H1 (cell line): Measurements from ENCODE around the gene RORB. TPM values are rescaled to one million over a fixed set of nuclear protein-coding genes. Genes with fewer than 3 reads are reported as not detected.

Experiments used
- CTCF ChIA-PET: fragments of 300-600 bp; sonication (Branson Sonifier 250); formaldehyde crosslinking; loops from one replicate; lab custom pipeline; 2021; ENCODE audit not compliant: partially characterized antibody; lab: Charles Lee
- POLR2A ChIA-PET: fragments of 300-600 bp; sonication (Branson Sonifier 250); formaldehyde crosslinking; loops from one replicate; lab custom pipeline; 2021; ENCODE audit warnings: inconsistent platforms; ENCODE audit not compliant: partially characterized antibody; lab: Charles Lee
- DNase-seq, 2 experiments: peaks; one replicate each; pipeline versions ENCODE4 v3.0.0 to v3.0.0-alpha.2; 2010 to 2022; ENCODE audit warnings: low spot score in 2 of 2, low read depth in 1 of 2, mixed read lengths in 1 of 2
- FAIRE-seq: peaks from 2 replicates; lab custom pipeline; 2011; peaks lifted over from hg19 to GRCh38; lab: Jason Lieb, UNC
- H2AFZ ChIP-seq: 2 replicates; pipeline ENCODE4 v1.8.1; 2012; ENCODE audit warnings: low read length, inconsistent platforms
- H2AK5ac ChIP-seq: 2 replicates; pipeline ENCODE4 v1.6.1; 2013; ENCODE audit warnings: low read depth, low read length
- H2BK120ac ChIP-seq: replicated peaks from 2 replicates; pipeline ENCODE3; 2013; ENCODE audit warnings: low read depth, low read length, inconsistent platforms
- H2BK12ac ChIP-seq: 2 replicates; pipeline ENCODE4 v1.6.1; 2013; ENCODE audit warnings: low read depth, low read length
- H2BK15ac ChIP-seq: 2 replicates; pipeline ENCODE4 v1.6.1; 2013; ENCODE audit warnings: low read length
- H2BK20ac ChIP-seq: 2 replicates; pipeline ENCODE4 v1.6.1; 2013; ENCODE audit warnings: low read length
- H2BK5ac ChIP-seq: 2 replicates; pipeline ENCODE4 v1.6.1; 2013; ENCODE audit warnings: low read depth, low read length
- H3K14ac ChIP-seq: 2 replicates; pipeline ENCODE4 v1.6.1; 2013; ENCODE audit warnings: inconsistent platforms; ENCODE audit not compliant: insufficient read length
- H3K18ac ChIP-seq: 2 replicates; pipeline ENCODE4 v1.6.1; 2013; ENCODE audit warnings: low read length; ENCODE audit errors: extremely low read depth
- H3K23ac ChIP-seq: 2 replicates; pipeline ENCODE4 v1.6.1; 2013; ENCODE audit warnings: inconsistent platforms; ENCODE audit not compliant: insufficient read length
- H3K23me2 ChIP-seq: 2 replicates; pipeline ENCODE4 v1.6.1; 2013; ENCODE audit warnings: low read depth, low read length
- H3K27ac ChIP-seq: 2 replicates; pipeline ENCODE4 v1.6.1; 2011; ENCODE audit warnings: low read depth, low read length, inconsistent platforms
- H3K27me3 ChIP-seq, 4 experiments: replicated peaks in 1 of 4; 1 replicate in 1 of 4; 2 replicates in 3 of 4; pipeline versions ENCODE4 v1.6.1 to v1.8.1; 2011 to 2013; ENCODE audit warnings: low read length in 3 of 4, mild to moderate bottlenecking in 3 of 4, inconsistent platforms in 2 of 4, mixed read lengths in 2 of 4, moderate library complexity in 1 of 4; ENCODE audit not compliant: control insufficient read depth in 3 of 4, insufficient read depth in 3 of 4; ENCODE audit errors: extremely low read depth in 1 of 4
- H3K36me3 ChIP-seq, 4 experiments: 2 replicates each; pipeline versions ENCODE4 v1.6.1 to v1.8.1; 2011 to 2013; ENCODE audit warnings: mild to moderate bottlenecking in 4 of 4, low read length in 3 of 4, moderate library complexity in 2 of 4, control low read depth in 1 of 4, inconsistent platforms in 1 of 4; ENCODE audit not compliant: insufficient read depth in 4 of 4, control insufficient read depth in 2 of 4
- H3K4ac ChIP-seq: replicated peaks from 2 replicates; pipeline ENCODE3; 2013; ENCODE audit warnings: low read length, low read depth, mixed read lengths, inconsistent platforms; ENCODE audit not compliant: insufficient read length
- H3K4me1 ChIP-seq, 4 experiments: replicated peaks in 1 of 4; 1 replicate in 1 of 4; 2 replicates in 3 of 4; pipeline versions ENCODE4 v1.6.1 to v1.8.1; 2011 to 2013; ENCODE audit warnings: low read length in 3 of 4, inconsistent platforms in 2 of 4, mixed read lengths in 1 of 4; ENCODE audit not compliant: insufficient read depth in 4 of 4, control insufficient read depth in 3 of 4
- H3K4me2 ChIP-seq, 2 experiments: 2 replicates each; pipeline versions ENCODE4 v1.6.1 to v1.8.1; 2011 to 2013; ENCODE audit warnings: low read depth in 2 of 2, low read length in 2 of 2, control low read depth in 1 of 2, inconsistent platforms in 1 of 2, mild to moderate bottlenecking in 1 of 2; ENCODE audit not compliant: insufficient read depth in 1 of 2
- H3K4me3 ChIP-seq, 4 experiments: fragments of 200-600, 300-600 bp in 1 of 4; sonication (generic), shearing (Covaris generic), sonication (Bioruptor Twin) in 1 of 4; 2 replicates each; pipeline versions ENCODE4 v1.5.1 to v1.8.1; 2011 to 2016; ENCODE audit warnings: low read length in 4 of 4, low read depth in 3 of 4, control low read depth in 2 of 4, inconsistent platforms in 2 of 4, mild to moderate bottlenecking in 2 of 4, mixed read lengths in 1 of 4, moderate library complexity in 1 of 4; ENCODE audit not compliant: insufficient read depth in 2 of 4; ENCODE audit errors: extremely low read depth in 1 of 4
- H3K56ac ChIP-seq: replicated peaks from 2 replicates; pipeline ENCODE3; 2013; ENCODE audit warnings: low read depth, mild to moderate bottlenecking, mixed read lengths, low read length, inconsistent platforms; ENCODE audit not compliant: insufficient read length
- H3K79me1 ChIP-seq: 2 replicates; pipeline ENCODE4 v1.6.1; 2013; ENCODE audit warnings: low read depth, low read length, control low read depth
- H3K79me2 ChIP-seq, 2 experiments: 2 replicates each; pipeline versions ENCODE4 v1.6.1 to v1.8.1; 2012 to 2013; ENCODE audit warnings: low read length in 2 of 2, mild to moderate bottlenecking in 2 of 2, inconsistent platforms in 1 of 2; ENCODE audit not compliant: insufficient read depth in 2 of 2, control insufficient read depth in 1 of 2
- H3K9ac ChIP-seq, 4 experiments: replicated peaks in 1 of 4; 1 replicate in 1 of 4; 2 replicates in 3 of 4; pipeline versions ENCODE4 v1.6.1 to v1.8.1; 2011 to 2013; ENCODE audit warnings: low read depth in 3 of 4, low read length in 3 of 4, control low read depth in 2 of 4, mild to moderate bottlenecking in 2 of 4, moderate library complexity in 2 of 4, inconsistent platforms in 1 of 4; ENCODE audit errors: extremely low read depth in 1 of 4
- H3K9me3 ChIP-seq, 2 experiments: 2 replicates each; pipeline versions ENCODE4 v1.6.1 to v1.8.1; 2012 to 2013; ENCODE audit warnings: mild to moderate bottlenecking in 2 of 2, moderate library complexity in 2 of 2, control low read depth in 1 of 2, inconsistent platforms in 1 of 2, low read depth in 1 of 2, low read length in 1 of 2, mixed read lengths in 1 of 2; ENCODE audit not compliant: insufficient read depth in 2 of 2
- H4K20me1 ChIP-seq, 2 experiments: replicated peaks in 1 of 2; 2 replicates each; pipeline versions ENCODE3 to v1.8.1; 2011 to 2013; ENCODE audit warnings: inconsistent platforms in 2 of 2, low read length in 2 of 2, mild to moderate bottlenecking in 1 of 2; ENCODE audit not compliant: insufficient read depth in 2 of 2, control insufficient read depth in 1 of 2
- H4K5ac ChIP-seq: 2 replicates; pipeline ENCODE4 v1.6.1; 2013; ENCODE audit warnings: low read length, low read depth, mixed read lengths, inconsistent platforms; ENCODE audit not compliant: insufficient read length
- H4K8ac ChIP-seq: 2 replicates; pipeline ENCODE4 v1.8.0; 2013; ENCODE audit warnings: mild to moderate bottlenecking, moderate library complexity, low read length, inconsistent platforms; ENCODE audit not compliant: insufficient read depth; ENCODE audit errors: extremely low read depth
- H4K91ac ChIP-seq: replicated peaks from 2 replicates; pipeline ENCODE3; 2013; ENCODE audit warnings: low read length, mixed read lengths, inconsistent platforms; ENCODE audit not compliant: insufficient read length
- EGR1 ChIP-seq: IDR thresholded peaks from 2 replicates; pipeline ENCODE4 v1.6.1; 2011; ENCODE audit warnings: low read depth, low read length, borderline replicate concordance
- GTF2F1 ChIP-seq: IDR thresholded peaks from 2 replicates; pipeline ENCODE4 v1.6.1; 2012; ENCODE audit warnings: low read depth, low read length, improper control_type of control experiment, borderline replicate concordance
- KDM4A ChIP-seq: IDR thresholded peaks from one replicate; pipeline ENCODE4 v1.7.1; 2012; ENCODE audit warnings: low read depth, mild to moderate bottlenecking, moderate library complexity, low read length, inconsistent platforms; ENCODE audit not compliant: severe bottlenecking
- POLR2A ChIP-seq, 2 experiments: IDR thresholded peaks; 1 replicate in 1 of 2; 2 replicates in 1 of 2; pipeline ENCODE4 v1.6.1; 2011; ENCODE audit warnings: low read depth in 2 of 2, low read length in 2 of 2, mild to moderate bottlenecking in 2 of 2; ENCODE audit errors: control extremely low read depth in 1 of 2
- TAF1 ChIP-seq: IDR thresholded peaks from 2 replicates; pipeline ENCODE4 v1.6.1; 2011; ENCODE audit warnings: mild to moderate bottlenecking, low read depth, low read length
- WGBS, 2 experiments: shearing (Covaris generic) in 1 of 2; methylation state at CpG; one replicate each; pipeline versions ENCODE4 v1.1.6 to v1.1.7; 2013 to 2015; ENCODE audit warnings: low lambda C conversion rate in 2 of 2, mixed read lengths in 2 of 2, inconsistent platforms in 1 of 2, low coverage in 1 of 2, missing lambda C conversion rate in 1 of 2; ENCODE audit not compliant: insufficient replicate concordance in 2 of 2, insufficient coverage in 1 of 2, insufficient read length in 1 of 2; ENCODE audit errors: extremely low coverage in 1 of 2, missing lambda C conversion rate in 1 of 2; 5-methylcytosine and 5-hydroxymethylcytosine counted together
- polyA plus RNA-seq, 7 experiments: library from polyadenylated mRNA; depleted of rRNA in 3 of 7; stranded (reverse) in 5 of 7; unstranded in 2 of 7; fragments of >200 nt in 5 of 7; fragments of 200-250 nt in 2 of 7; gene quantifications; 1 replicate in 5 of 7; 2 replicates in 1 of 7; 4 replicates in 1 of 7; pipeline versions ENCODE4 v1.2.1 to v1.2.3, GENCODE V29; 2011 to 2013; ENCODE audit warnings: missing spikeins in 2 of 7, mixed read lengths in 2 of 7
- total RNA-seq: library from RNA; stranded (reverse); fragmentation: NEBNext Ultra II Directional; extraction: Animal tissue kit (Norgen Biotek cat#: 25700); gene quantifications from 2 replicates; pipeline ENCODE4 v1.2.1, GENCODE V29; 2021

RORB gene
- total and polyA plus RNA-seq, 2 of the 8 experiments (the other 6 are each of a cell fraction or from before 2014, with no cell fraction given): 2.3 to 7.1 TPM

DNA sequence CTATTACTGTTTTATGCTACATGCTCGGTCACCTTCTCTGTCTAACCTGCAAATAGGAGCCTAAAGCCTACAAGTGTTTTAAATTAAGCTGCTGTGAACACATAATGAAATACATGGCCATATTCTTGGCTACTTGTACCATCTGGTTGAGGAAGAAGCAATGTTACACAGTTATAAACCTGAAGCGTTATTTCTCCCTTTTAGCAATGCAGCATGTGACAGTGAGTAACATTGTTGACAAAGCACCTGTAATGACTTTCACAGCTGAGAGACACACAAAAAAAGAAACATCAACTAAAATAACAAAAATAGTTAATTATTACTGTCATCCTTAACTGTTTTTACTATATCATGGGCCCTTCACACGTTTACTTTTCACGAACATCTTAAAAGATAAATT is 146.9 kb downstream of the RORB start:
- no peak overlapping the region for H3K4me2 ChIP-seq
- no peak overlapping the region for H4K91ac ChIP-seq
- no peaks in the 10 kb centered on the region for H3K36me3 ChIP-seq
- H2AK5ac ChIP-seq: no peak overlapping the region
- no peaks in the 10 kb centered on the region; a peak in 1 of 7 replicates for H3K4me1 ChIP-seq
- FAIRE-seq (no peak), DNase-seq (no peak)
- no peak overlapping the region for H4K8ac ChIP-seq
- no peaks in the 10 kb centered on the region; a peak in 1 of 7 replicates for H3K27me3 ChIP-seq
- no peak overlapping the region for H2BK12ac ChIP-seq
- no peaks in the 10 kb centered on the region for H3K23me2 ChIP-seq
- no peak overlapping the region for H3K18ac ChIP-seq
- H3K4ac ChIP-seq: no peak overlapping the region
- H3K79me2 ChIP-seq: no peaks in the 10 kb centered on the region
- no peaks in the 10 kb centered on the region for H4K20me1 ChIP-seq
- no peak overlapping the region for H3K4me3 ChIP-seq
- no peak overlapping the region for H2AFZ ChIP-seq
- CTCF ChIA-PET: interaction anchor here (0.8 to 2.5 kb wide), 17 partner anchors 8 to 1441 kb away, joined by 3 to 10 read pairs (median 4); no protein-coding TSS in a partner anchor
- TF ChIP-seq EGR1 (no peak), GTF2F1 (no peak), POLR2A (IDR thresholded peaks at IDR 0.05; ENCODE audit: control extremely low read depth in 1 of 2, low read depth in 2 of 2, low read length in 2 of 2) (no peak), TAF1 (no peak), KDM4A (no peak)
- POLR2A ChIA-PET: no interaction called here
- no peak overlapping the region for H3K56ac ChIP-seq
- H2BK20ac ChIP-seq: no peak overlapping the region
- H2BK5ac ChIP-seq: no peak overlapping the region
- H3K9ac ChIP-seq: no peak overlapping the region
- H2BK120ac ChIP-seq: no peak overlapping the region
- H3K14ac ChIP-seq: no peak overlapping the region
- H3K27ac ChIP-seq: no peak overlapping the region
- H3K9me3 ChIP-seq: no peaks in the 10 kb centered on the region
- H3K79me1 ChIP-seq: no peaks in the 10 kb centered on the region
- H4K5ac ChIP-seq: no peak overlapping the region
- H3K23ac ChIP-seq: no peak overlapping the region
- no peak overlapping the region for H2BK15ac ChIP-seq
- 94% methylated on average over 4 of the region's 4 CpGs; no CpG with 5 or more reads in 1 of the 2 experiments for WGBS, 2 experiments
